GM12891 (cell line): Measurements from ENCODE around the gene SCN1B.

Experiments
- PAX5 ChIP-seq: IDR thresholded peaks from 2 replicates; pipeline ENCODE4 v1.6.1; 2011; ENCODE audit warnings: low read length, moderate library complexity, mild to moderate bottlenecking; ENCODE audit not compliant: insufficient read depth, severe bottlenecking
- POLR2A ChIP-seq: IDR thresholded peaks from 2 replicates; pipeline ENCODE4 v1.6.1; 2011; ENCODE audit warnings: low read depth, low read length, control low read depth
- POLR2AphosphoS5 ChIP-seq: IDR thresholded peaks from 2 replicates; pipeline ENCODE4 v1.6.1; 2011; ENCODE audit warnings: low read depth, low read length, control low read depth
- POU2F2 ChIP-seq: IDR thresholded peaks from 2 replicates; pipeline ENCODE4 v1.6.1; 2011; ENCODE audit warnings: low read depth, mild to moderate bottlenecking, control low read depth, low read length, moderate library complexity
- SPI1 ChIP-seq: IDR thresholded peaks from 2 replicates; pipeline ENCODE4 v1.6.1; 2011; ENCODE audit warnings: low read depth, low read length, control low read depth
- TAF1 ChIP-seq: IDR thresholded peaks from 2 replicates; pipeline ENCODE4 v1.6.1; 2011; ENCODE audit warnings: low read depth, low read length, control low read depth

DNA sequence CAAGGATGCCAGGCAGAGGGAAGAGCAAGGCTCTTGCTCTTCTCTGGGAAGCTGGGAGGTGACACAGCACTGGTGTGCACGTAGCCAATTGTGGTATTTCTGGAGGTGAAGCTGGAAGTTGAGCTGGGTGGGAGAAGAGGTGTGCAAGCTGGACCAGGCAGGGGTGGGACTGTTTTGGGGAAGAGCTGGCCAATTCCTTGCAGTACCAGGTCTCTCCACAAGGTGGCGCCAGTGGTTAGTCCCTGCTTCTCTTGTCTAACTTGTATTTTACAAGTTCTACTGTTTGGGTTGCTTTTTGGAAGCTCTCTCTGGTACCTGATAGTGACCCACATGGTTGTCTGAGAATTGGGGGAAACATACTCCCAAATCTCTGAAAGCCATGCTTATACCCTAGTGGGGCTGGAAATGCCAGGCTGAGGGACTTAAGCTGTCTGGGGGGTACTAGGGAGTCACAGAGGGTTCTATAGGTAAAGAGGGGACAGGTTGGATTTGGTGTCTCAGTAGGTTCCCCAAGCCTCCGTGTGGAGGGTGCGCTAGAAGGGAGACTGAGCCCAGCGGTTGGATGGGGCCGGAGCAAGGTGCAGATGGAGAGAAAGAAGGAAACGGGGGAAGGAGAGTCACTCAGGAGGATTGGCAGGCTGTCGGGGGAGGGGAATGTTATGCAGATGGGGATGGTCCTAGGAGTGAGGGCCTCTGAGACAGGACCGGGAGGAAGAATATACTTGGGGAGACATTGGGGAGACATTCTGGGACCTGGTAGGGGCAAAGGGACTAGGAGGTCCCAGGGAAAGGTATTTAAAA, 14.2 kb downstream of the SCN1B start:
- TF ChIP-seq SPI1 (0 out of 2 replicates have a peak, but pooled peaks have one; percentile 4), POLR2AphosphoS5 (no peak), POLR2A (no peak), TAF1 (no peak), POU2F2 (no peak), PAX5 (no peak)
